Measurements from ENCODE around the gene SYK.

DNA sequence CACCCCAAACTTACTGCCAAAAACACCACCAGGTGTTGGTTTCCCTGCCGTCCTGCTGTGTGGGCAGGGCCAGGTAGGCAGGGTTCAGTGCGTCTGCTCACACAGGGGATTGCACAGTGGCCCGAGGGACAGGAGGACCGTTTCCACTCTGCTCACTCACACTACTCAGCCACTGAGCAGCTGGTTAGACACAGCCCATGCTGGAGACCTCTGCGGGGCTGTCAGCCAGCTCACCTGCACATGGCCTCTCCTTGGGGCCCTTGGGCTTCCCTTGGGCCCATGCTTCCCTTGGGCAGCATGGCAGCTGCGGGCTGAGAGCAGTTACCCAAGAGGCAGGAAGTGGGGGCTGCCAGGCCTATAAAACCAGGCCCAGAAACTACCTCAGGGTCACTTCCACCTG, 79.0 kb downstream of the SYK start:
- TF ChIP-seq, protein P1, sequence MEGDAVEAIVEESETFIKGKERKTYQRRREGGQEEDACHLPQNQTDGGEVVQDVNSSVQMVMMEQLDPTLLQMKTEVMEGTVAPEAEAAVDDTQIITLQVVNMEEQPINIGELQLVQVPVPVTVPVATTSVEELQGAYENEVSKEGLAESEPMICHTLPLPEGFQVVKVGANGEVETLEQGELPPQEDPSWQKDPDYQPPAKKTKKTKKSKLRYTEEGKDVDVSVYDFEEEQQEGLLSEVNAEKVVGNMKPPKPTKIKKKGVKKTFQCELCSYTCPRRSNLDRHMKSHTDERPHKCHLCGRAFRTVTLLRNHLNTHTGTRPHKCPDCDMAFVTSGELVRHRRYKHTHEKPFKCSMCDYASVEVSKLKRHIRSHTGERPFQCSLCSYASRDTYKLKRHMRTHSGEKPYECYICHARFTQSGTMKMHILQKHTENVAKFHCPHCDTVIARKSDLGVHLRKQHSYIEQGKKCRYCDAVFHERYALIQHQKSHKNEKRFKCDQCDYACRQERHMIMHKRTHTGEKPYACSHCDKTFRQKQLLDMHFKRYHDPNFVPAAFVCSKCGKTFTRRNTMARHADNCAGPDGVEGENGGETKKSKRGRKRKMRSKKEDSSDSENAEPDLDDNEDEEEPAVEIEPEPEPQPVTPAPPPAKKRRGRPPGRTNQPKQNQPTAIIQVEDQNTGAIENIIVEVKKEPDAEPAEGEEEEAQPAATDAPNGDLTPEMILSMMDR (IDR thresholded peaks at IDR 0.05) = no peak
- no peak for TF ChIP-seq ZFX (IDR thresholded peaks at IDR 0.05; ENCODE audit: borderline replicate concordance)
